GM12892 (cell line): Measurements from ENCODE around the gene NSUN7.

ENCODE experiments used
- DNase-seq: peaks from one replicate; pipeline ENCODE4 v3.0.0; 2011; ENCODE audit not compliant: insufficient read length
- FAIRE-seq: peaks from 2 replicates; lab custom pipeline; 2011; peaks lifted over from hg19 to GRCh38; lab: Jason Lieb, UNC
- POLR2A ChIP-seq: IDR thresholded peaks from 2 replicates; pipeline ENCODE4 v1.6.1; 2011; ENCODE audit warnings: low read depth, low read length, control low read depth
- POLR2AphosphoS5 ChIP-seq: IDR thresholded peaks from 2 replicates; pipeline ENCODE4 v1.6.1; 2011; ENCODE audit warnings: low read depth, low read length, control low read depth
- TAF1 ChIP-seq: IDR thresholded peaks from 2 replicates; pipeline ENCODE4 v1.6.1; 2011; ENCODE audit warnings: low read depth, mild to moderate bottlenecking, control low read depth, low read length, borderline replicate concordance

Gene NSUN7

DNA sequence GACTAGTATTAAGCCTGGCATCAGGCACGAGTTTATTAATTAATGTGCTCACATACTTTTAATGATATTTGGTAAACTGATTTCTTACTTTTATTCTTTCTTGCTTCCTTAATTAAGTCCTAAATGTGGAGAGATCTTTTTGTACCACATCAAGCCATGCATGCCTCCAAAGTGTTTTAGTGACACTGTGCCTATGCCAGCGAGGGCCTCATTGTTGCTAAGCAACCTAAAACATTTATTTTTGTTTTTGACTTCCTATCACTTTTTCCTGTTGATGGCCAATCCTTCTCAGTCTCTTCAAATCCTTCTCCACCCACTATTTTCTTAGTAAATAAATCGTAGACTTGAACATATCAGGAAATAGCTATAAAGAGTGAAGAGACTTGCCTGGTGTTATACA, 5.5 kb upstream of the NSUN7 start:
- no peak for FAIRE-seq

DNA sequence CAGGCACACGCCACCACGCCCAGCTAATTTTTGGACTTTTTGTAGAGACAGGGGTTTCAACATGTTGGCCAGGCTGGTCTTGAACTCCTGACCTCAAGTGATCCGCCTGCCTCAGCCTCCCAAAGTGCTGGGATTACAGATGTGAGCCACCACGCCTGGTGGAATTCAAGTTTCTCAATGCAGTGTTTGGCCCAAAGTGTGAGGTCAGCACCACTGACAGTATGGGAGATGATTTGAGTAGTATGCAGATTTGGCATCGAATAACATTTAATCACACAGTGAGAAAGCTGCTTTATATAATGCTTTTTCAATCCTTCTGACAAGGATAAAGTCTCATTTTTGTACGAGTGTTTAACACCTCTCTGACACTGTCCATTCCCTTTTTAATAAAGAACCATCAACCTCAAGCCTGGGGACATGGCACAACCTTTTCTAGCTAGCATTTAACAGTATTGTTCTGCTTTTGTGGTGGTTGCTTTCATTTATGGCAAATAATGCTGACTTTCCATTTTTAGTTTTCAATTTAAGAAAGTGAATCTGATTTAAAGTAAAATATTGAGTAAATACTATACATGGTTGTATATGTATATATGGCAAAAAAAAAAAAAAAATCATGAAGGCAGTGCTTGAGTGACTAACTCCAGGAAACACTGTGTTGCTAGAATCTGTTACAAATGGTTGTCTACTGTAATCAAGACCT, 4.3 kb upstream of the NSUN7 start:
- FAIRE-seq (no peak), DNase-seq (no peak)
- no peak for TF ChIP-seq POLR2AphosphoS5
- no peak for TF ChIP-seq POLR2A
- no peak for TF ChIP-seq TAF1

More for the DNA sequence above, 5.5 kb upstream of the NSUN7 start:
- TF ChIP-seq TAF1: no peak
- no peak for TF ChIP-seq POLR2A
- TF ChIP-seq POLR2AphosphoS5: no peak
- no peak for DNase-seq

DNA sequence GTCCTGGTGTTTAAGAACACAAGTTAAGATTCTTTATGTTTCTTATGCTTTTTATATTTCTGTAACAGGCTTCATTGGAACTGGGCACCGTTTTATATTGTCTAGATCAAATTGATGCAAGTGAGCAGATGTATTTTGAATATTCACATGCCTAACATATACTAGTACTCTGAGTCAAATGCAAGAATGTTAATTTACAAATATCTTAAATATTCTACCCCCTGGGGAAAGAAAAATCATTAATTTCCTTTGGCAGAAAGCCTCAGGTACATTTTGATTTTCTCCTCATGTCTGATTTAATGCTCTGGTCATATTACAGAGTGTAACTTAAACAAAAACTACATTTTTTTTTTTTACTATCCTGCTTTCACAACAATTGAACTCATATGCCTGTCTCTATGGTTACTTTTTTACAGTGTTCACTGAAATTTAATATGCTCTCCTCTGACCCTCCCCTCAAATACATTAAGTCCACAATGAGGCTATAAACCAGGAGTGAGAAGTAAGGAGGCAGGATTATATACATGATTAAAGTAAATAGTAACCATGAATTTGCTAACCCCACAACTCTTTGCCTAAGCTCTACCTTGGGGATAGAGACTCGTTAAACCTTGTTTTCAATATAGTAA, 2.4 kb upstream of the NSUN7 start:
- TF ChIP-seq POLR2A (no peak), TAF1 (no peak), POLR2AphosphoS5 (no peak)
- DNase-seq (no peak), FAIRE-seq (no peak)

DNA sequence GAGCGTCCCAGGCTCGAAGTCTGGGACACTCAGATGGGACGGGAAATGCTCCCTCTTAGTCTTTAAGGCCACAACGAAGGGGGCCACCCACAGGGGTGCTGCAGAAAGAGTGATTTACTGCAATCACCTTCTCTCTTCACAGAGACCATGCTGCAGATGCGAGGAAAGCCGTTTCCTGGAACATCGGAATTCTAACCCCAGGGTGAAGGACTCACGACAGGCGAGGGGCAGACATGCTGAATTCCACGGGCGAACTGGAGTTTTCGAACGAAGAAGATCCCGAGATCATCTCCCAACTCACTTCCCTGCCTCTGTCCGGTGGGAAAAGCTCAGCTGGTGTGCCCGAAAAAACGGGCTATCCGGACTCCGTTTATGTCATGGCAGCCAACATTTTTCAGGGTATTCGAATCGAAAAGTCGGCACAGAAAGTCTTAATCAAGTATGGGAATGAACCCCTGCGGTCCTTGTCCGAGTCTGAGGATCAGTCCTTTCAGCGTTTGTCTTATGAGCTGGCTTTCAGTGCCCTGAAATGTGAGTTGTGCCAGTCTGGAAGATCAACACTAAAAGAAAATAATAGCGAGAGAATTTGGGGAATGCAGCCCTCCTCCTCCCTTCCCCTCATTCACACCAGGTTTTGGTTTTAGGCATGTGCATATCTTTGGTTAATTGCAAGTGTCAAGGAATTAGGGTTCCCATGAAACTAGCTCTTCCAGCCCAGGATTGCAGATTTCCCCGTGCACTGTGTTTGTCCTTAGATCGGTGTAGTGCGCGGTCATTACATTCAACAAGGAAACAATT, 905 bp downstream of the NSUN7 start:
- no peak for DNase-seq
- FAIRE-seq: no peak
- TF ChIP-seq POLR2A (no peak), POLR2AphosphoS5 (no peak), TAF1 (no peak)

DNA sequence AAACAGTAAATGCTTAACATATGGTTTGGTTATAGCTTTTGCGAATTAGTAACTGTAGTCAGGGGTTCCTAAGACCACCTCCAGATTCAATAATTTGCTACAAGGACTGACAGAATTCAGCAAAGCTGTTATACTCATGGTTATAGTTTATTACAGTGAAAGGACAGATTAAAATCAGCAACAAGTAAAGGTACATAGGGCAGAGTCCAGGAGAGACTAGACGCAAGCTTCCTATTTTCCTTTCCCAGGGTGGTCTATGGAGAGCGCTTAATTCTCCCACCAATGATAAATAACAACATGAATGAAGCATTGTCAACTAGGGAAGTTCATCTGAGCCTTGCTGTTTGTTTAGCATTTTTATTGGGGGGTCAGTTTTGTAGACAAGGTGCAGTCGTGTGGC, 5.9 kb downstream of the NSUN7 start:
- DNase-seq (no peak), FAIRE-seq (no peak)
- TF ChIP-seq POLR2AphosphoS5 (no peak), TAF1 (no peak), POLR2A (no peak)

DNA sequence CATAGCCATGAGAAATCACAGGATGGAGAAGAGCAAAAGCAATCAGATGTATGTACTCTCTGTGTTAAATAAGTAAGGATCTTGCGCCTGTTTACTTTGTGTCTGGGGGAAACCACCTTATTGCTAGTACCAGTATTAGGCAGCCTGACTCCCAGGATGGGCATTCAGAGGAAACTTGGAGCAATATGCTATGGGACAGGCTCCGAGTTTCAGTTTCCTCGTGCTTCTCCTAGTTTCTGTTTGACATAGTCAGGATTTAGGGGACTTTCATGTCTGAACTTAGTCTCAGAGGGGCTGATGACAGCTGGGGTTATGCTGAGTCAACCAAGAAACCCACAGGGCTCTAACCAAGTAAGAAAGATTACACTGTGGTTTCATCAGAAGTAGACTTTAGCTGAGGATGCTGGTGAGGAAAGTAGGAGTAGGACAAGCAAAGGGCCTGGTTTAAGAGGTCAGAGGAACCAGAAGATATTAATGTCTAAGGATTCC, 13.5 kb downstream of the NSUN7 start:
- TF ChIP-seq TAF1 (no peak), POLR2AphosphoS5 (no peak), POLR2A (no peak)
- DNase-seq (peak; percentile 22), FAIRE-seq (peak; percentile 98)

DNA sequence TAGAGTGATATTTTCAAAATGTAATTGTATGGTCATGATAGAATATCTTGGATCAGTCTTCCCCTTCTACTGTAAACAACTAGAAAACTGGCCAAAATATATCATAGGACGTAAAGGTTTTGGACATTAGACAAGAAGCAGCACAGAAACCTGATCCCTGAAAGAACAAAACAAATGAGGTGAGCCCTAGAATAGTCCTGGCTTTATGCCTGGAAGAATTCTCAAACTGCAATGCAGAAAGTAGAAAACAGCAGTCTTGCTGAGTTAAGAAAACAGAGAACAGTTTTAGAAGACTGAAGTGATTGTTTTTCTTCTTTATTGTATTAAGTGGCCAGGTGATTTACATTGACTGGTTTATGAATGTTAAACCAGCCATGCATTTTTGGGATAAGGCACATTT, 19.5 kb downstream of the NSUN7 start:
- no peak for DNase-seq
- no peak for TF ChIP-seq POLR2A
- no peak for FAIRE-seq

DNA sequence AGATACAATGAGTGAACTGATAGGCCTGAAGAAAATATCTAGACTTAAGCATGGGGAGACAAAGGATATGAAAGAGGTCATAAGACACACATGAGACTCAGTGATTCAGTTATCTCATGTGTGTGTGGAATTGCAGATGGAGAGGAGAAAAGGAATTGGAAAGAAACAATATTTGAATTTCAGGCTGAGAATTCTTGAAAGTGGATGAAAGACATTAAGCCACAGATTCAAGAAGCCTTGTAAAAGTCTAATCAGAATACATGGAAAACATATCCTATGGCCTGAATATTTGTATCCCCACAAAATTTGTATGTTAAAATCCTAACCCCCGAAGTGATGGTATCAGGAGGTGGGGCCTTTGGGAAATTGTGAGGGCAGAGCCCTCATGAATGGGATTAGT, 28.3 kb downstream of the NSUN7 start:
- TF ChIP-seq POLR2AphosphoS5 (no peak), TAF1 (no peak), POLR2A (no peak)
- no peak for FAIRE-seq
- DNase-seq: no peak

DNA sequence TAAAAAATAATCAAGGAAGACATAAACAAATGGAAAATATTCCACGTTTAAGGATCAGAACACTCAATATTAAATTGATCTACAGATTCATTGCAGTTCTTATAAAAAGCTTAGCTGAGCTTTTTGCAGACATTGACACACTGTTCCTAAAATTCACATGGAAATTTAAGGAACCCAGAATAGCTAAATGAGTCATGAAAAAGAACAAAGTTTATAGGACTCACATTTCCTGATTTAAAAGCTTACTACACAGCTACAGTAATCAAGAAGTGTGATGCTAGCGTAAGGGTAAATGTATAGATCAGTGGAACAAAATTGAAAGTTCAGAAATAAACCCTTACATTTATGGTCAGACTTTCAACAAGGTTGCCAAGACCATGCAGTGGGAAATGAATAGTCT, 33.1 kb downstream of the NSUN7 start:
- DNase-seq (no peak), FAIRE-seq (no peak)
- TF ChIP-seq POLR2AphosphoS5 (no peak), POLR2A (no peak), TAF1 (no peak)

DNA sequence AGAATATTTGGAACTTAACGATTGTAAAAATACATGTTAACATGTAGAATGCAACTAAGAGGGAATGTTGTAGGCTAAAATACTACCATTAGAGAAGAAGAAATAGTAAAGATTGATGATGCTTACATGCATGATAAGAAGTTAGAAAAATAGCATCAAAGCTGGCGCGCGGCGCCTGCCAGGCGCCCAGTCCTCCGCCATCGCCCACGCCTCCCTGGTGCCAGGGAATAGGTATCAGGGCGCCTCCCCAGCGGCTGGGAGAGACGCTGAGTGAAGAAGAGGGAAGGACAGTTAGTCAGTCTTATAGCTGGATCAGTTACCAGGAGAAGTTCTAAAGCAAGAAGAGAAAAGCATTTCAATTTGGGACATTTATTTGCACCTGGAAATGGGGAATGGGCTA, 36.0 kb downstream of the NSUN7 start:
- no peak for TF ChIP-seq TAF1
- TF ChIP-seq POLR2AphosphoS5: no peak
- TF ChIP-seq POLR2A: no peak
- FAIRE-seq (no peak), DNase-seq (no peak)

DNA sequence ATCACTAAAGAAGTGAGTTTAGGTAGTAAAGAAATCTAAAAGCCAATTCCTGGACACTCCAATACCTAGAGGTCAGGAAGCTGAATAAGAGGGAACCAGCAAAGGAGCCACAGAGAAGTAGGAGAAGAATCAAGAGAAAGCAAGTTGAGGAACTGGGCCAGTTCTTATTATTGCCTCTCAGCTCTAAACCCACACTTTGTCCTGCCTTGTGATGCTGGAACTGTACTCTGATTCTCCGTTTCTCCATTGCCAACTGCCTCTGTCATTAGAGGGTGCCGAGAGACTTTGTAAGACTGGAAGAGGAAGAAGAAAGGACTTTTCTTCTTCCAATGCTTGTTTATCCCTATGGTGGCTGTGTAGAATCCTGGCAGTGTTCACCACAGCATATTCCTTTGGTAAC, 38.6 kb downstream of the NSUN7 start:
- TF ChIP-seq POLR2AphosphoS5 (no peak), TAF1 (no peak), POLR2A (no peak)
- FAIRE-seq: no peak

DNA sequence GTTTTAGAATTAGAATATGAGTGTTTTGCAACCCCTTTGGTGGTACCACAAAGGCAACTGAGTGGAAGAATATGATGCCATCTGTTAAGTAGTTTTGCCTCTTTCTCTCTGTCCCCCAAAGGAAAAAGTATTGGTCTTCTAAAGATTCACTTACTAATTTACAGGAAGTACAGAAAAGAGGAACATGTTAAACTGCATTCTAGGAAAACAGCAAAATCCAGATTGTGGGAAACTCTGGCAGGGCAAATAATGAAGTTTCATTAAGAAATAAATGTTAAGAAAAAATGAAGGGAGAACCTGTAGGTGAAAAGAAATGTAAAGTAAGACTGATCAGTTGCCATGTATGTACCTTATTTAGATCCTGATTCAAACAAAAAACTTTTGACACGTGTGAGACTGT, 39.3 kb downstream of the NSUN7 start:
- FAIRE-seq: no peak
- TF ChIP-seq POLR2AphosphoS5 (no peak), TAF1 (no peak), POLR2A (no peak)
- DNase-seq: no peak

More for the DNA sequence above, 38.6 kb downstream of the NSUN7 start:
- DNase-seq: no peak
